GM11168 (cell line): Measurements from ENCODE around the gene MEX3B.
"Not testable (repeated sequence)": the region's sequence is repeated elsewhere in the genome, so short reads cannot be mapped to it uniquely, and the experiment has no call there.

Experiments used
- in situ Hi-C: fragments of 300-500 bp; cut with MboI; formaldehyde crosslinking; loops from one replicate; pipeline ENCODE4 v1.12.0; 2022; ENCODE audit warnings: low sequenced_read_pairs; ENCODE audit not compliant: unreplicated experiment

MEX3B gene

GRCh38 chr15:82052751-82053150 is 6.9 kb upstream of the MEX3B start:
- in situ Hi-C loops: no loop called here

- in situ Hi-C loops: no loop called here
Observed at GRCh38 chr15:82051664-82052063, 5.8 kb upstream of the MEX3B start.

- in situ Hi-C loops: no loop called here
Observed at GRCh38 chr15:82048811-82049210, 3.0 kb upstream of the MEX3B start.

- in situ Hi-C loops: no loop called here
Observed at GRCh38 chr15:82047453-82048400, 1.9 kb upstream of the MEX3B start.

- in situ Hi-C loops: no loop called here
Observed at GRCh38 chr15:82046666-82047452, 1.0 kb upstream of the MEX3B start.

- in situ Hi-C loops: no loop called here
Observed at GRCh38 chr15:82045179-82045891, 483 bp downstream of the MEX3B start.

- in situ Hi-C loops: no loop called here
Observed at GRCh38 chr15:82044373-82045178, 1.2 kb downstream of the MEX3B start.

- in situ Hi-C loops: no loop called here
Observed at GRCh38 chr15:82043796-82044372, 1.9 kb downstream of the MEX3B start.

- in situ Hi-C loops: no loop called here
Observed at GRCh38 chr15:82043130-82043673, 2.6 kb downstream of the MEX3B start.

GRCh38 chr15:82040862-82041261 is 5.0 kb downstream of the MEX3B start:
- in situ Hi-C loops: no loop called here

GRCh38 chr15:82040390-82040789 is 5.4 kb downstream of the MEX3B start:
- in situ Hi-C loops: no loop called here

GRCh38 chr15:82039871-82040270 is 5.9 kb downstream of the MEX3B start:
- in situ Hi-C loops: no loop called here

GRCh38 chr15:82036461-82036860 is 9.4 kb downstream of the MEX3B start:
- in situ Hi-C loops: no loop called here

GRCh38 chr15:82031871-82032270 is 13.9 kb downstream of the MEX3B start:
- in situ Hi-C loops: no loop called here

- in situ Hi-C loops: no loop called here
Observed at GRCh38 chr15:82030176-82030575, 15.6 kb downstream of the MEX3B start.

GRCh38 chr15:82028163-82028562 is 17.7 kb downstream of the MEX3B start:
- in situ Hi-C loops: not testable (repeated sequence)

- in situ Hi-C loops: no loop called here
Observed at GRCh38 chr15:82021992-82022391, 23.8 kb downstream of the MEX3B start.

GRCh38 chr15:82020625-82021394 is 25.0 kb downstream of the MEX3B start:
- in situ Hi-C loops: no loop called here
